Colonic mucosa (tissue), 4 donors: Measurements from ENCODE around the gene GSG1L. TPM values are rescaled to one million over a fixed set of nuclear protein-coding genes. Genes with fewer than 3 reads are reported as not detected.

Experiments
- DNase-seq: peaks from one replicate; pipeline ENCODE4 v3.0.0-alpha.2; 2020
- H3K27ac ChIP-seq: fragments of 200-600 bp; one replicate; pipeline ENCODE4 v1.8.0; 2021
- H3K27me3 ChIP-seq: fragments of 200-600 bp; one replicate; pipeline ENCODE4 v1.8.0; 2021
- H3K36me3 ChIP-seq: fragments of 200-600 bp; one replicate; pipeline ENCODE4 v1.8.0; 2021
- H3K4me1 ChIP-seq: fragments of 200-600 bp; one replicate; pipeline ENCODE4 v1.8.0; 2021; ENCODE audit warnings: mild to moderate bottlenecking
- H3K4me3 ChIP-seq: fragments of 200-600 bp; one replicate; pipeline ENCODE4 v1.8.0; 2021
- H3K9ac ChIP-seq, 2 donors: one replicate each; pipeline ENCODE4 v1.7.0; 2013; ENCODE audit warnings: control low read depth in 2 of 2, low read depth in 2 of 2, low read length in 2 of 2
- H3K9me3 ChIP-seq: fragments of 200-600 bp; one replicate; pipeline ENCODE4 v1.8.0; 2021
- intact Hi-C: fragments of 100-400 bp; cut with DNase I; formaldehyde crosslinking; loops from one replicate; pipeline ENCODE4 v1.14.1; 2022
- total RNA-seq, 2 donors: library from RNA; stranded (reverse); fragmentation: NEBNext Ultra II Directional in 1 of 2; extraction: Animal tissue kit (Norgen Biotek cat#: 25700) in 1 of 2; gene quantifications; one replicate each; pipeline ENCODE4 v1.2.1, GENCODE V29; 2021
- TF ChIP-seq, protein P1 (sequence below): fragments of 200-600 bp; IDR thresholded peaks from one replicate; pipeline ENCODE4 v1.8.0; 2022; ENCODE audit warnings: antibody characterized with exemption, mild to moderate bottlenecking
- donor health status: healthy.
- donor health status: DM: no; HTN: no; CAD: no.
- donor health status: DM: no; HTN: no; CAD: no.

Gene GSG1L
- total RNA-seq, 2 donors from 2014 or later: 0.13 to 0.15 TPM

DNA sequence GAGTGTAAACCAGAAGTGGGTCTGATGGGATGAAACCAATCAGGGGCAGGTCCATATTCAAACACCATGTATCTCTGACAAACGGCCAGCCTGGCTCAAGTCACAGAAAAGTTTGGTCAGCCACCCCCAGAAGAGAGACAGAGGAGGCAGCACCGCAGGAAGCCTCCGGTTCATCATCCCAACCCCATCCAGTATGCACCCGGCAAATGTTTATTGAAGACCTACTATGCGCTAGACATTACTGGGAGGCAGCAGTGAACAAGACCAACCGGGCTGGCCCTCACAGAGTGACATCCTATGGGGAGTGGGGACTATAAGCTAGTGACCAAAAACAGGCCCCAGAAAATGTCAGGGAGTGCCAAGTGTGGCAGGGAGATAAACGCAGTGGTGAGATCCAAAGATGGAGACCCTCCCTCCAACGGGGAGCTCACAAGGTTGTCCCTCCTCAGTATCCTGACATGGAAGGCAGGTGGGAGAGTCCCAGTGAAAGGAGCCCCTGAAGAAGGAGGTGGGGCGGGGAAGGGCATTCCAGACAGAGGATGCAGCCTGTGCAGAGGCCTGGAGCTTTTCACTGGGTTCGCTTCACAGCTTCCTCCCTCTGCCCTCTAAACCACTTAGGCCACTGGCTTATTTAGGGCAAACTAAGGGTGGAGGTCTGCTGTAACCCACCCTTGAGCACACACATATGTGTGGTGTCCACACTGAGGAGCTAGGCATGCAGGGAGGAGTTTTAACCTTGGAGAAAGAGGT is 2.0 kb downstream of the GSG1L start:
- intact Hi-C loops: no loop called here
- peaks cover 26% of the 10 kb centered on the region for H3K27me3 ChIP-seq

DNA sequence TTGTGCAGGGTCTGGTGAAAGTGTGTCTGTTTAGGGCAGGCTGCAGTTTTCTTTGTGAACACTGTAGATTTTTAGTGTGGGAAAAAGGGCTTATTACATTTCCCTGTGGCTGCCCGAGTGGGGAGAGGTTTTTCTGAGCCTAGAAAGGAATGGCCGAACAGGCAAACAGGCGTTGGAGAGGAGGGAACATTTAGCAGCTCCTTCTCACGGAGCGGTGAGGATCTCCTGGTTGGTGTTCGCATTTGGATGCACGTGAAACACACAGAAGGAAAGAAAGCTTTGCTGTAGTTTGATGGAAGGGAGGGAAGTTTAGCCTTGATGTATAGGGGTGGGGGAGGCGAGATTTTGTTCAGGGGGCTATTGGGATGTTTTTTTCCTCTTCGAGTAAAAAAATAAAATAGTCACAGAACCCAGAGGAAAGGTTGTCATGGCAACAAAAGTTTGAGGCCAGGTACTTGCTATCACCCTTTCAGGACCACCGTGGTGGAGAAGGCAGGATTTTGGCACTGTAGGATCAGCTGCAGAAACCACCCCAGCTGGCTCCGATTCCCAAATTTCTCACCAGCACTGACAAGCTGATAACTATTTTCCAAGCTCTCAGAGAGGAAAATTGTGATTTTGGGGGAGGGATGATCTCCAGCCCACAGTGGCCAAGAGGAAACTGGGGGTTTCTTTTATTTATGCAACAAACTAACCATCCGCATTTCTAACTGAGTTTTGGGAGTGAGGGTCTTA is 3.5 kb downstream of the GSG1L start:
- H3K27me3 ChIP-seq: peaks cover 26% of the 10 kb centered on the region
- H3K4me3 ChIP-seq: no peak overlapping the region
- H3K9ac ChIP-seq: no peak overlapping the region
- no peaks in the 10 kb centered on the region for H3K9me3 ChIP-seq
- TF ChIP-seq, protein P1, sequence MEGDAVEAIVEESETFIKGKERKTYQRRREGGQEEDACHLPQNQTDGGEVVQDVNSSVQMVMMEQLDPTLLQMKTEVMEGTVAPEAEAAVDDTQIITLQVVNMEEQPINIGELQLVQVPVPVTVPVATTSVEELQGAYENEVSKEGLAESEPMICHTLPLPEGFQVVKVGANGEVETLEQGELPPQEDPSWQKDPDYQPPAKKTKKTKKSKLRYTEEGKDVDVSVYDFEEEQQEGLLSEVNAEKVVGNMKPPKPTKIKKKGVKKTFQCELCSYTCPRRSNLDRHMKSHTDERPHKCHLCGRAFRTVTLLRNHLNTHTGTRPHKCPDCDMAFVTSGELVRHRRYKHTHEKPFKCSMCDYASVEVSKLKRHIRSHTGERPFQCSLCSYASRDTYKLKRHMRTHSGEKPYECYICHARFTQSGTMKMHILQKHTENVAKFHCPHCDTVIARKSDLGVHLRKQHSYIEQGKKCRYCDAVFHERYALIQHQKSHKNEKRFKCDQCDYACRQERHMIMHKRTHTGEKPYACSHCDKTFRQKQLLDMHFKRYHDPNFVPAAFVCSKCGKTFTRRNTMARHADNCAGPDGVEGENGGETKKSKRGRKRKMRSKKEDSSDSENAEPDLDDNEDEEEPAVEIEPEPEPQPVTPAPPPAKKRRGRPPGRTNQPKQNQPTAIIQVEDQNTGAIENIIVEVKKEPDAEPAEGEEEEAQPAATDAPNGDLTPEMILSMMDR: no peak
- H3K36me3 ChIP-seq: no peaks in the 10 kb centered on the region
- H3K27ac ChIP-seq: no peak overlapping the region
- H3K4me1 ChIP-seq: no peaks in the 10 kb centered on the region
- DNase-seq: no peak
- intact Hi-C loops: no loop called here

More for the DNA sequence above, 2.0 kb downstream of the GSG1L start:
- Histone ChIP-seq H3K36me3 (no peaks in the 10 kb centered on the region), H3K27ac (no peak overlapping the region), H3K4me3 (no peak overlapping the region), H3K4me1 (no peaks in the 10 kb centered on the region), H3K9ac (no peak overlapping the region), H3K9me3 (no peaks in the 10 kb centered on the region)
- TF ChIP-seq, protein P1: no peak
- DNase-seq: no peak

DNA sequence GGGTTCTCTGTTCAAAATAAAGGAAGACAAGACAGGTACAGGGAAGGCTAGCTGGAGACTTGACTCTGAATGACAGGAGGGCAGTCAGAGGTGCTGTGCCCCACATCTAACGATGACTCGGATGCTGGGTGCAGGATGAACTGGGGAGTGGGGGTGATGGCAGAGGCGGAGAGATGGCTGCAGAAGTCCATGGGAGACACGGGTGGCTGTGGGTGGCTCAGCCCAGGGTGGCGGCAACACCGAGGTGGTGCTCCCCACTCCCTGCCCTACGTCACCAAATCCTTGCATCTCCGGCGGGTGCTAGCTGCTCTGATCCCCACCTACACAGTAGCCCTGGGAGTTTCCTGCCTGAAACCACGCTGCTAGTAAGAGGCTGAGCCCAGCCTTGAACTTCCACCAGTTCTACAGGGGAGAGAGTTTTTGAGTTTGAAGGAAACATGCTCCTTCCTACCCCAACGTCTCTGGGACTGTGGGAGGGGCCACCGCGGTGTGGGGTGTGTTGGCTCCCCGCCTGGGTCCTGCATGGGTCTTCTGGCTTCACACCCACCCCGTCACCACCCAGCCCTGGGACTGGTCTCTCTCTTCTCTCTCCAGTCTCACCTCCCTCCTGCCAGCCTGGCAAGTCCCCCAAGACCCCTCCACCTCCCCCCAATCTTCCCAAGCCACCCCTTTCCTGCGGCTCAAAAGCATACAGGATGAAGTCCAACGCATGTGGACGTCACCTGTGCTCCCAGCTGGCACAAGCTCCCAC is 4.5 kb downstream of the GSG1L start:
- DNase-seq: no peak
- no peak overlapping the region for H3K4me3 ChIP-seq
- H3K27ac ChIP-seq: no peak overlapping the region
- TF ChIP-seq, protein P1: no peak
- no peak overlapping the region for H3K9ac ChIP-seq
- no peaks in the 10 kb centered on the region for H3K9me3 ChIP-seq
- H3K27me3 ChIP-seq: peaks cover 21% of the 10 kb centered on the region
- no peaks in the 10 kb centered on the region for H3K36me3 ChIP-seq
- intact Hi-C loops: no loop called here
- no peaks in the 10 kb centered on the region for H3K4me1 ChIP-seq

DNA sequence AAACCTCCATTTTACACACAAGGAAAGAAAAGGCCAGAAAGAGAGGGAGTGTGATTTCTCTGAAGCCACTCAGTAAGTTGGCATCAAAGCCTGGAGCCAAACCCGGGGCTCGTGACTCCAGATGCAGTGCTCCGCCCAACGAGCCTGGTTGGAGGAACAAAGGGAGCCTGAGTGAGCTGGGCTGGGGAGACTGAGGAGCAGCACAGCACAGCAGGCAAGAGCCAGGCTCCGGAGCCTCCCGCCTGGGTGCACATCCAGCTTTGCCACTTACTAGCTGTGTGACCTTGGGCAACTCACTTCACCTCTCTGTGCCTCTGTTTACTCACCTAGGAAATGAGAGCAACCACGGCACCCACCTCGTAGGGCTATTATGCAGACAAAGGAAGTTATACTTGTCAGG is 5.6 kb downstream of the GSG1L start:
- no peak for DNase-seq
- no peaks in the 10 kb centered on the region for H3K4me1 ChIP-seq
- no peak overlapping the region for H3K4me3 ChIP-seq
- peaks cover 15% of the 10 kb centered on the region for H3K27me3 ChIP-seq
- H3K9ac ChIP-seq: no peak overlapping the region
- H3K9me3 ChIP-seq: no peaks in the 10 kb centered on the region
- TF ChIP-seq, protein P1: no peak
- H3K27ac ChIP-seq: no peak overlapping the region
- no peaks in the 10 kb centered on the region for H3K36me3 ChIP-seq
- intact Hi-C loops: no loop called here

DNA sequence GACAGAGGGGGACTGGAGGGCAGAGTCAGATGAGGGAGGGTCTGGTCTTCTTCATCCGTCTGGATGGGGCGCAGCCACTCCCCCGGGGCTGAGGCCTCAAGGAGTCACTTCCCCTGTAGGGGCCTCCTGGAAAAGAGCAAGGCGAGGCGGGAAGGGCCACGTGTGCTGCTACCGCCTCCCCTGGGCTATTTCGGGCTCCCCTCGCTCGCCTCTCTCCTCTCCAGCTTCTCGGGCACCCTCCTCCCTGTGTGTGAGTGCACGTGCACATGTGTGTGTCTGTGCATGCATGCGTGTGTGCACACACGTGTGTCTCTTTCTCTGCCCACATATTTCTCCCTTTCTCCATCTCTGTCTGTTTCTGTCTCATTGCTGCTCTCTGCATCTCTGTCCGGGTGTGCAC is 10.1 kb downstream of the GSG1L start:
- intact Hi-C loops: no loop called here
- TF ChIP-seq, protein P1: no peak
- no peak for DNase-seq

More for the DNA sequence above, 10.1 kb downstream of the GSG1L start:
- H3K36me3 ChIP-seq: no peaks in the 10 kb centered on the region
- no peak overlapping the region for H3K27ac ChIP-seq
- H3K9me3 ChIP-seq: no peaks in the 10 kb centered on the region
- no peak overlapping the region for H3K9ac ChIP-seq
- H3K4me3 ChIP-seq: no peak overlapping the region
- H3K4me1 ChIP-seq: no peaks in the 10 kb centered on the region
- H3K27me3 ChIP-seq: no peaks in the 10 kb centered on the region
